HG03139 (cell line): ENCODE results near the gene FAM229A.

Source experiments
- ATAC-seq: cut with Tn5 transposase; IDR thresholded peaks from one replicate; pipeline ENCODE4 v1.9.1; 2021; ENCODE audit not compliant: unreplicated experiment

FAM229A gene

GRCh38 chr1:32332290-32333079 is 29.8 kb downstream of the FAM229A start:
- ATAC-seq: no peak

GRCh38 chr1:32331549-32331948 is 30.7 kb downstream of the FAM229A start:
- no peak for ATAC-seq

GRCh38 chr1:32330558-32331151 is 31.6 kb downstream of the FAM229A start:
- ATAC-seq: no peak

- no peak for ATAC-seq
Observed at GRCh38 chr1:32329931-32330466, 32.3 kb downstream of the FAM229A start.

GRCh38 chr1:32327204-32327603 is 35.1 kb downstream of the FAM229A start:
- no peak for ATAC-seq

GRCh38 chr1:32321712-32322291 is 40.5 kb downstream of the FAM229A start:
- ATAC-seq: no peak

- no peak for ATAC-seq
Observed at GRCh38 chr1:32318127-32318869, 44.0 kb downstream of the FAM229A start.

- peak; percentile 25 for ATAC-seq
Observed at GRCh38 chr1:32316903-32317277, 45.4 kb downstream of the FAM229A start.

- no peak for ATAC-seq
Observed at GRCh38 chr1:32311709-32312393, 50.4 kb downstream of the FAM229A start.
